HG02852 (cell line): Measurements from ENCODE around the gene DCTN1.

Experiments
- ATAC-seq: cut with Tn5 transposase; IDR thresholded peaks from one replicate; pipeline ENCODE4 v1.9.1; 2021; ENCODE audit warnings: mild to moderate bottlenecking, moderate library complexity; ENCODE audit not compliant: unreplicated experiment

DCTN1 gene

GRCh38 chr2:74327627-74328026 is 52.5 kb downstream of the DCTN1 start:
- no peak for ATAC-seq

- ATAC-seq = no peak
Measured at GRCh38 chr2:74327199-74327598, 52.9 kb downstream of the DCTN1 start.

- ATAC-seq = no peak
Measured at GRCh38 chr2:74325815-74326214, 54.3 kb downstream of the DCTN1 start.

GRCh38 chr2:74321737-74322136 is 58.4 kb downstream of the DCTN1 start:
- ATAC-seq = no peak

- ATAC-seq = no peak
Measured at GRCh38 chr2:74317701-74318100, 62.4 kb downstream of the DCTN1 start.

- ATAC-seq = no peak
Measured at GRCh38 chr2:74316627-74317295, 63.4 kb downstream of the DCTN1 start.

- ATAC-seq = no peak
Measured at GRCh38 chr2:74314107-74314506, 66.0 kb downstream of the DCTN1 start.

GRCh38 chr2:74313497-74313896 is 66.6 kb downstream of the DCTN1 start:
- no peak for ATAC-seq

- ATAC-seq = no peak
Measured at GRCh38 chr2:74312913-74313312, 67.2 kb downstream of the DCTN1 start.
